ENCODE results near the gene SMIM43.
A peak's percentile ranks its signal among the peaks of the same experiment; 100 is the strongest.
"Not testable (repeated sequence)": the region's sequence is repeated elsewhere in the genome, so short reads cannot be mapped to it uniquely, and the experiment has no call there.

The SMIM43 gene

GRCh38 chr4:121736735-121737351, 28.1 kb downstream of the SMIM43 start:
- peak; percentile 72 for DNase-seq (ENCODE audit: low spot score)

- no peak for DNase-seq (ENCODE audit: low spot score)
These were observed 30.4 kb downstream of the SMIM43 start for GRCh38 chr4:121734571-121734970.

- DNase-seq (ENCODE audit: low spot score): no peak
These were observed 31.0 kb downstream of the SMIM43 start for GRCh38 chr4:121733942-121734341.

- not testable (repeated sequence) for DNase-seq (ENCODE audit: low spot score)
These were observed 35.2 kb downstream of the SMIM43 start for GRCh38 chr4:121729753-121730152.

GRCh38 chr4:121728798-121729226, 36.2 kb downstream of the SMIM43 start:
- peak; percentile 34 for DNase-seq (ENCODE audit: low spot score)

- no peak for DNase-seq (ENCODE audit: low spot score)
These were observed 36.9 kb downstream of the SMIM43 start for GRCh38 chr4:121728066-121728465.

- DNase-seq (ENCODE audit: low spot score): peak; percentile 76
These were observed 38.2 kb downstream of the SMIM43 start for GRCh38 chr4:121726642-121727268.

- no peak for DNase-seq (ENCODE audit: low spot score)
These were observed 40.3 kb downstream of the SMIM43 start for GRCh38 chr4:121724671-121725070.

- no peak for DNase-seq (ENCODE audit: low spot score)
These were observed 43.3 kb downstream of the SMIM43 start for GRCh38 chr4:121721700-121722099.

- DNase-seq (ENCODE audit: low spot score): no peak
These were observed 44.9 kb downstream of the SMIM43 start for GRCh38 chr4:121720109-121720508.

- DNase-seq (ENCODE audit: low spot score): no peak
These were observed 47.2 kb downstream of the SMIM43 start for GRCh38 chr4:121717680-121718237.

GRCh38 chr4:121714548-121714947, 50.4 kb downstream of the SMIM43 start:
- no peak for DNase-seq (ENCODE audit: low spot score)

GRCh38 chr4:121712783-121713182, 52.2 kb downstream of the SMIM43 start:
- no peak for DNase-seq (ENCODE audit: low spot score)

GRCh38 chr4:121712001-121712651, 52.8 kb downstream of the SMIM43 start:
- peak; percentile 38 for DNase-seq (ENCODE audit: low spot score)

GRCh38 chr4:121711263-121712000, 53.5 kb downstream of the SMIM43 start:
- peak; percentile 95 for DNase-seq (ENCODE audit: low spot score)

GRCh38 chr4:121709766-121710405, 55.1 kb downstream of the SMIM43 start:
- DNase-seq (ENCODE audit: low spot score): no peak
